Measurements from ENCODE around the gene TCAF1. TPM values are rescaled to one million over a fixed set of nuclear protein-coding genes. Genes with fewer than 3 reads are reported as not detected.

TCAF1 gene
- total RNA-seq, 1 donor from 2014 or later, result 30.9 TPM

GRCh38 chr7:143909863-143910262, 7.9 kb upstream of the TCAF1 start:
- H3K27me3 ChIP-seq, result no peaks in the 10 kb centered on the region
- DNase-seq (ENCODE audit: low spot score in 2 of 2), result no peak

DNA sequence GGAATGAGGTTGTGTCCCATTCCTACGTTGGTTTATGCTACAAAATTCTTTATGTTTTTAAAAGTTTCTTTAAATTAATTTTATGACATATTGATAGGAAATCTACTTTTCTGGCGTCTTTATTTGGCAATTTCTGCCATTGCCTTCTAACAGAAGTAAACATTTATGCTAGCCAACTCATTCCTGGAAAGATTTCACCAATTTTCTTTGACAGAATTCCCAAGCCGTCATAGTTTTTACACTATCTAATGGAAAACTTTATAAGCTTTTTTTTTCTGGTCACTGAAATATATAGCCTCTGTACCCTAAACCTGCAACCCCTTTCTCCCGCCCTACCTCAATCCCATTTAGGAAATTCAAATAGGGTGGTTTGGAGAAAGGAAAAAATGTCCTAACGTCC, 6.1 kb upstream of the TCAF1 start:
- H3K27me3 ChIP-seq, result no peaks in the 10 kb centered on the region
- H3K4me3 ChIP-seq, result no peak overlapping the region
- intact Hi-C loops (cut with DNase I), result loop anchor here (10.0 kb wide), 1 partner anchor 927 kb away; the partner anchor contains the start of gene TPK1
- no peak for DNase-seq (ENCODE audit: low spot score in 2 of 2)
- H3K27ac ChIP-seq, result no peak overlapping the region
- TF ChIP-seq CTCF (IDR thresholded peaks at IDR 0.05), result no peak
- no peaks in the 10 kb centered on the region for H3K36me3 ChIP-seq
- no peaks in the 10 kb centered on the region for H3K4me1 ChIP-seq
- no peaks in the 10 kb centered on the region for H3K9me3 ChIP-seq

More at GRCh38 chr7:143909863-143910262, 7.9 kb upstream of the TCAF1 start:
- Histone ChIP-seq H3K9me3 (no peaks in the 10 kb centered on the region), H3K4me3 (no peak overlapping the region), H3K36me3 (no peaks in the 10 kb centered on the region), H3K27ac (no peak overlapping the region), H3K4me1 (no peaks in the 10 kb centered on the region)
- TF ChIP-seq CTCF (IDR thresholded peaks at IDR 0.05), result no peak
- intact Hi-C loops (cut with DNase I), result loop anchor here (10.0 kb wide), 1 partner anchor 925 kb away; the partner anchor contains the start of gene TPK1

- intact Hi-C loops (cut with DNase I), result loop anchor here (10.0 kb wide), 1 partner anchor 928 kb away; the partner anchor contains the start of gene TPK1
- TF ChIP-seq CTCF (IDR thresholded peaks at IDR 0.05), result no peak
- no peak for DNase-seq (ENCODE audit: low spot score in 2 of 2)
- Histone ChIP-seq H3K4me3 (no peak overlapping the region), H3K9me3 (no peaks in the 10 kb centered on the region), H3K4me1 (no peaks in the 10 kb centered on the region), H3K27me3 (no peaks in the 10 kb centered on the region), H3K27ac (no peak overlapping the region), H3K36me3 (no peaks in the 10 kb centered on the region)
Measured at GRCh38 chr7:143906895-143907294, 4.9 kb upstream of the TCAF1 start.

DNA sequence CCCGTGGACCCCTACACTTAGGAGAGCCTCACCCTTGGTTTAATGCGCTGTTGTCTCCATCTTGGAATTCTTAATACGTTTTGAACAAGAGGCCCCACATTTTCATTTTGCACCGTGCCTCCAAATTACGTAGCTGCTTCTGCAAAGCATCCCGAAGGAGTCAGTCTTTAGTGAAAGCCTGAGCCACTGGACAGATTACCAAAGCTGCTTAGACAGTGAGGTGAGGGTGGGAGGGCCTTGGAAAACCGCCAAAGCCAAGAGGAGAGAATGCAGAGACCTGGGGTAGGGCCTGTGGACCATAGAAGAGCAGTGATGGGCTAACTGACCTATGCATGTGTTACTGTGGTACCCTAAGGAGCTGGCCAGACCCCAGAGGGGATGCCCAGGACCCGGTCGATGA, 4.2 kb upstream of the TCAF1 start:
- Histone ChIP-seq H3K27ac (no peak overlapping the region), H3K4me1 (no peaks in the 10 kb centered on the region), H3K27me3 (no peaks in the 10 kb centered on the region), H3K9me3 (no peaks in the 10 kb centered on the region), H3K36me3 (no peaks in the 10 kb centered on the region), H3K4me3 (no peak overlapping the region)
- intact Hi-C loops (cut with DNase I), result loop anchor here (10.0 kb wide), 1 partner anchor 929 kb away; the partner anchor contains the start of gene TPK1
- DNase-seq (ENCODE audit: low spot score in 2 of 2), result no peak
- TF ChIP-seq CTCF (IDR thresholded peaks at IDR 0.05), result no peak

DNA sequence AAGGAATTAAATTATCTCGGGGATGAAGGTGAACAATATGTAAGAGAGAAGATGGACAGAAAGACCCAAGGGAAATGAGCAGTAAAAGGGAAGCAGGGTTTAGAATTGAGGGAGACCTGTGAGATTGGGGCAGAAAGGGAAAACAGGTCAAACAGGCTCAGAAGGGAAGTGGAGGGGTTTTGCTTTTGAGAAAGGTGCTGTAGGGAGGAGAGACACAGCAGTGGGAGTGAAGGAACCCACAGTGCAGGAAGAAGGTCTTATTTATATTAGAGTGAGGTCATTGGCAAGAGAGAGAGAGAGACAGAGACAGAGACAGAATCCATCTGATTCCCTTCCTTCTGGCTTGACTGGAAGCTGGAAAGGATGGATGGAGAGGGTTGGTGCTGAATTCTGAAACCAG, 3.5 kb upstream of the TCAF1 start:
- Histone ChIP-seq H3K36me3 (no peaks in the 10 kb centered on the region), H3K27me3 (no peaks in the 10 kb centered on the region), H3K27ac (peak overlapping the region; percentile 1 to 28), H3K9me3 (no peaks in the 10 kb centered on the region), H3K4me3 (no peak overlapping the region), H3K4me1 (no peaks in the 10 kb centered on the region)
- TF ChIP-seq CTCF (IDR thresholded peaks at IDR 0.05), result no peak
- no peak for DNase-seq (ENCODE audit: low spot score in 2 of 2)
- intact Hi-C loops (cut with DNase I), result loop anchor here (10.0 kb wide), 1 partner anchor 929 kb away; the partner anchor contains the start of gene TPK1
